DMS153 (cell line): Measurements from ENCODE around the gene STK11.

ENCODE experiments used
- DNase-seq: peaks from one replicate; lab custom pipeline; 2025; lab: John Stamatoyannopoulos, UW

The STK11 gene

DNA sequence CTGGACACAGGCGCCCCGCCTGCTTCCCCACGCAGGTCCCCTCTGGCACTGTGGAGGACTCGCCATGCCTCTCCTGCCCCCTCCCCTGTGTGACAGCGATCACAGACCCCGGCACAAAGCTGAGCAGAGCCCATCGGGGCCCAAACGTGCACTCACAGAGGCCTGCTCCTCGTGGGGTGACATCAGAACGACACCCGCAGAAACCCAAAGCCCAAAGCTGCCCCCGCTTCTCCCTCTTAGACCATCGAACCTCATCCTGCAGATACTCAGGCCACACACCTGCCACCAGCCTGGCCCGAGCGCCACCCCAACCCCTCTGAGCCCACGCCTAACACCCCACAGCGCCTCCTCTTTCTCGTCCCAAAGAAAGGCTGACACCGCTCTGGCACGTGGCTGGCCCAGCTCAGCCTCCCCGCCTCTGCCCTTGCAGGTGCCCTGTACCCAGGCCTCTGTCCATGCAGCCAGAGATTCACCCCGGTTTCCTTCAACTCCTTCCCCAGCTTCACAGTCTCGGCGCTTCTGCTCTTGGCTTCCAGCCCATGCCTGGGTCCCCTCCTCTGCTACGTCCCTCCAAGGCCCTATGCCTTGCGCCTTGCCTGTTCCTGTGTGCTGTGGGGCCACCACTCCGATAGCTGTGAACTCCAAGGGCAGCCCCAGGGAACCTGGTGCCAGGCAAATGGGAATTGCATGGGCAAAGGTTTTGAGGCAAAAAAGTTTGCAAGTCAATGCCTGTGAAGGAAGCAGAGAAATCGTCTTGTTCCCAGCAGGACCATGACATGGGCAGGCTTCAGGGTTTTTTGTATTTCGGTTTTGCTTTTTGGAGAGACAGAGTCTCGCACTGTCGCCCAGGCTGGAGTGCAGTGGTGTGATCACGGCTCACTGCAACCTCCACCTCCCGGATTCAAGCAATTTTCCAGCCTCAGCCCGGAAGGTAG lies 33.1 kb downstream of the STK11 start:
- DNase-seq, result no peak

GRCh38 chr19:1239420-1239795 lies 33.8 kb downstream of the STK11 start:
- DNase-seq, result no peak

GRCh38 chr19:1239796-1240737 lies 34.5 kb downstream of the STK11 start:
- DNase-seq, result peak; percentile 53

- no peak for DNase-seq
Measured at GRCh38 chr19:1240925-1241324, 35.3 kb downstream of the STK11 start.

DNA sequence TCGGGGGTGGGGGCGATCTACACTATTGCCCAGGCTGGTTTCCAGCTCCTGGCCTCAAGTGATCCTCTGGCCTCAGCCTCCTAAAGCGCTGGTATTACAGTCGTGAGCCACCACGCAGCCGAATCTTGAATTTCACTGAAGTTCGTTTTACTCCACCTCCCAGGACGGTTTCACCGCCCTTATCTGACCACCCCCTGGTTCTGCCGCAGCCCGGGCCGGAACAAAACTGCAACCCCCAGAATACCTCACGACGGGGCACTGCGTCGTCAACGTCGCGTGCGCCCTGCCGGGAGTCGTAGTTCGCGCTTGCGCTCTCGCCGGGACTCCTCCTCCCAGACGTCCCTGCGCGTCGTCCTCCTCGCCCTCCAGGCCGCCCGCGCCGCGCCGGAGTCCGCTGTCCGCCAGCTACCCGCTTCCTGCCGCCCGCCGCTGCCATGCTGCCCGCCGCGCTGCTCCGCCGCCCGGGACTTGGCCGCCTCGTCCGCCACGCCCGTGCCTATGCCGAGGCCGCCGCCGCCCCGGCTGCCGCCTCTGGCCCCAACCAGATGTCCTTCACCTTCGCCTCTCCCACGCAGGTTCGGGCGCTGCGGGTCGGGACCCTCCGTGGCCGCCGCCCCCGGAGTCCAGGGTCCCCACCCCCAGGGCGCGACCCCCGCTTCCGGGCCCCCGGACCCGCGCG lies 36.0 kb downstream of the STK11 start, which contains the start of gene ATP5F1D:
Gene ATP5F1D, plus strand, starts transcription at position 335 of the 679 bp plus-strand sequence. Its CDS starts 100 bp downstream, at position 435.
- DNase-seq, result peak; percentile 43

DNA sequence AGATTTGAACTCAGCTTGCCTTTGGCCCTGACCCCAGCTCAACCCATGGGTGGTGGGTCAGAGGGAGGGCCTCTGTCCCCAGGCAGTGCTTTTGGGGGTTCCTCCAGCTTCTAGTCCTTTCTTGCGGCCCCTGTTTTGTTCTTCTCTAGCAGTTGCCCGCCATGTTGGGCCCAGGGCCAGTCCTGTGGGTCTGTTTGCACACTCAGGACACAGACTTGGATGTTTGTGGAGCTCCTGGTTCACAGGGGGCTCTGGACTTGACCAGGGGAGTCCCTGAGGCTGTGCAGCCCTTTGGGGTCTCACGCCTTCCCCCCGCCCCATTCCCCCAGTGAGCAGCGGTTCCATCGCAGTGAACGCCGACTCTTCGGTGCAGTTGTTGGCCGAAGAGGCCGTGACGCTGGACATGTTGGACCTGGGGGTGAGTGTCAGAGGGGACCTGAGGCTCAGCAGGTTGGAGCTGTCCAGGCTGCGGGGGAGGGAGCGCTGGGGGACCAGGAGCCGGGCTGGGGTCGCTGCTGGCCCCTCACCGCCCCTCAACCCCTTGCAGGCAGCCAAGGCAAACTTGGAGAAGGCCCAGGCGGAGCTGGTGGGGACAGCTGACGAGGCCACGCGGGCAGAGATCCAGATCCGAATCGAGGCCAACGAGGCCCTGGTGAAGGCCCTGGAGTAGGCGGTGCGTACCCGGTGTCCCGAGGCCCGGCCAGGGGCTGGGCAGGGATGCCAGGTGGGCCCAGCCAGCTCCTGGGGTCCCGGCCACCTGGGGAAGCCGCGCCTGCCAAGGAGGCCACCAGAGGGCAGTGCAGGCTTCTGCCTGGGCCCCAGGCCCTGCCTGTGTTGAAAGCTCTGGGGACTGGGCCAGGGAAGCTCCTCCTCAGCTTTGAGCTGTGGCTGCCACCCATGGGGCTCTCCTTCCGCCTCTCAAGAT lies 38.5 kb downstream of the STK11 start:
- DNase-seq, result peak; percentile 32

GRCh38 chr19:1244693-1245451 lies 39.3 kb downstream of the STK11 start:
- DNase-seq, result no peak

DNA sequence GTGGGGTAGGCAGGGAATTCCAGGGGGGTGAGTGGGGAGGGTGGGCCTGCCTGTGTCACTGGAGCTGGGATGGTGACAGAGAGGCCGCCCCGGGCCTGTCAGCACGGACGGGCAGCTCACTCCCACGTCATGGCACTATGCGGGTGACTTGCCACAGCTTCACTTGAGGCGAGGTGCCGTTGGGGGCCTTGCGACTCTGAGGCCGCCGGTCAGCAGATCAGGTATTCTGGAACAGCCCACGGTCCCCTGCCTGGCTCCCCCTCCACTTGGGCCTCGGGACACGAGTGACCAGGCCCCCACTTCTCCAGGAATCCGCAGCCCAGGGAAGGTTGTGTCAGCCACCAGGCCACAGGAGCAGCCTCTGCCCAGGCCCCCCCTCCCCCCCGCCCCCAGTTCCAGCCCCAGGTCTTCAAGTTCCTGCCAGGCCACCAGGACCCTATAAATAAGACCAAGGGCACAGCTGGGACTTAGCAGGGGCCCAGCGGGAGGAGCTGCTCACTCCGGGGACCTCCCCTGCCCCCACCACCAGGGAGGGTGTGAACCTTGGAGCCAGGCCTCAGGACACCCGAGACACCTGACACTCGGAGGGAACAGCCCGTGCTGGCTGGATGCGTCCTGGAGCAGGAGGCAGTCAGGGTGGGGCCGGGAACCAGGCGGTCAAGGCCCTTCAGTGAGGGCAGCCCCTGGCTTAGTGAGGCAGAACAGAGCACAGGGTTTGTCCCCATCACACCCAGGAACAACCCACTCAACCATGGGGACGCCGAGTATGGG lies 40.1 kb downstream of the STK11 start:
- DNase-seq, result no peak

DNA sequence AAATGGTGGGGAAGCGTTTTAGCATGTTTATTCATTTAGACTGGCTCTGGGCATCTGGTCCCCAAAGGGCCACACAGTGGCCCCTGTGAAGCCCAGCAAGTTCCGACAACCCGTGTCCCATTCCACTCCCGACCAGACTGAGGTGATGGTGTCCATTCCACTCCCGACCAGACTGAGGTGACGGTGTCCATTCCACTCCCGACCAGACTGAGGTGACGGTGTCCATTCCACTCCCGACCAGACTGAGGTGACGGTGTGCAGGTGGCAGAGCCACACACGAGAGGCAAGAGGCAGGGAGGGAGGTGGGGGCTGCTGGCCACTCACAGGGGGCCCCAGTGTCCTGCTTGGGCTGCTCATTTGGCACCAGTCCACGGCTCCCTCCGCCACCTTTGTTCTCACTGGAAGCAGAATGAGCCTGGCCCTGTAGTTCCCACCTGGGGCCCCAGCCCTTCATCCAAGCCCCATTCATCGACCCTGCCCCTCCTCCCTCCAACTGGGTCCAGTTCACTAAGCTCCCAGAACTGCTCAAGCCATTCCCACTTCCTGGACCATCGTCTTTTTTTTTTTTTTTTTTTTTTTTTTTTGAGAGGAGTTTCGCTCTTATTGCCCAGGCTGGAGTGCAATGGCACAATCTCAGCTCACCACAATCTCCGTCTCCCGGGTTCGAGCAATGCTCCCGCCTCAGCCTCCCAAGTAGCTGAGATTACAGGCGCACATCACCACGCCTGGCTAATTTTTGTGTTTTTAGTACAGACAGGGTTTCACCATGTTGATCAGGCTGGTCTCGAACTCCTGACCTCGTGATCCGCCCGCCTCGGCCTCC lies 40.9 kb downstream of the STK11 start:
- DNase-seq, result peak; percentile 15

DNA sequence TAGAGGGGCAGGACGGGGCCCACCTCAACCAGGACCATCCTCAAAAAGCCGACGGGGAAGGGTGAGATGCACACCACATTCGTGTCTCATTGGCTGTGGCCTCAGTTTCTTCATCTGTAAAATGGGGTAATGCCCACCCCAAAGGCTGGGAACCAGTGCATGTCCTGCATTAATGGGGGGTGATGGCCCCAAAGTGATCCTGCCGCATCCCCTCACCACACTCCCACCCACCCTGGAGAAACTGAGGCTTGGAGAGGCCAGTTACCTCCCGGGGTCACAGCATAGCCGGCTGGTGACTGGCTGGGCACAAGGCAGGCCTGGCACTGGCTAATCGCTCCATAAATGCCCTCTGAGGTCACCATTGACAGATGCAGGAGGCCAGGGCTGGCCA lies 42.2 kb downstream of the STK11 start:
- no peak for DNase-seq

DNA sequence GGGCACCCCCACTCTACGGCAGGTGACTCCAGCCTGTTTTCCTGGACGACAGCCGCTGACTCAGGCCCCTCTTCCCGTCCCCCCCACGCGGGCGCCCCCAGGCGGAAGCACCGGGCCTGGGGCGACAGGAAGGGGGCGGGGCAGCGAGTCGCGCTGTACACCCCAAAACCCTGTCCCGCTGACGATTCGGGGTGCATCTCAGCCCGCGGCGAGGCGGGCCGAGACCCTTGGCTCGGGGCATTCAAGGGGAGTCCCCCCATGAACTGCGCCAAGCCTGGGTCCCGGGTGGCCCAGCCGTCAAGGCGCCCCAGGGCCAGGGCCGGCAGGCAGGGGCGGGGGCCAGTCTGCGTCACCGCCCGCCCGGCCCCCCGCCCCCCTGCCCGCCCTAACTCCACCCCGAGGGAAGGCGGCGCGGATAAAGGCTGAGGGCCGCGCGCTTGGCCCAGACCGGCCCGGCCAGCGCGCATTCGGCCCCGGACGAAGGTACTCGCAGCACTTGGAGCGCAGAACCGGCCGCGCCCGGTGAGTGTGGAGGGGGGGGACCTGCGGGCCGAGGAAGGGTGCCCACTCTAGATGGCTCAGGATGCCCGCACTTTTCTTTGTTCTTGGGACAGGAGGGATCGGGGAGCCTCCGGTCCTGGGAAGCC lies 42.7 kb downstream of the STK11 start, which contains the start of gene MIDN:
Gene MIDN, plus strand, starts transcription at position 445 of the 647 bp plus-strand sequence. CDS start 1,714 bp downstream, outside the sequence.
- peak; percentile 38 for DNase-seq

DNA sequence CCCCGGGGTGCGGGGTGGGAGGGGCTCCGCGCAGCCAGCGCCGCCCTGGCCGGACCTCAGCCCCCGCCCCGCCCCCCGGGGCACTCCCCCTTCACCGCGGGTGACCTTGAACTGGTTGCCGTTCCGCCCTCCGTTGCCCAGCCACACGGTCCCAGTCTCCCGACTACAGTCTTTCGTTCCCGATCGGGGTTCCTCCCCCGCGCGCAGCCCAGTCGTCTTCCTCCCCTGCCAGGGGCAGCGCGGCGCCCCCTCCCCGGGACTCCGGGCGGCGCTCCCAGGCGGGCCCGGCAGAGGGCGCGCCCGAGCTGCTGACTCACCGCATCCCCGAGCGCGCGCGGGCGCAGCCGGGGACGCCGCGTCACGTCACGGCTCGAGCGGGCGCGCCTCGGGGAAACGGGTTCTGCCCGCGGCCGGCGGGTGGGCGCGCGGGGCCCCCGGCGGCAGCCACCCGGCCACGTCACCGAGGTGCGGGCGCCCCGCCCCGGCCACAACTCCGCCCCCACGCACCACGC lies 43.3 kb downstream of the STK11 start:
- no peak for DNase-seq

DNA sequence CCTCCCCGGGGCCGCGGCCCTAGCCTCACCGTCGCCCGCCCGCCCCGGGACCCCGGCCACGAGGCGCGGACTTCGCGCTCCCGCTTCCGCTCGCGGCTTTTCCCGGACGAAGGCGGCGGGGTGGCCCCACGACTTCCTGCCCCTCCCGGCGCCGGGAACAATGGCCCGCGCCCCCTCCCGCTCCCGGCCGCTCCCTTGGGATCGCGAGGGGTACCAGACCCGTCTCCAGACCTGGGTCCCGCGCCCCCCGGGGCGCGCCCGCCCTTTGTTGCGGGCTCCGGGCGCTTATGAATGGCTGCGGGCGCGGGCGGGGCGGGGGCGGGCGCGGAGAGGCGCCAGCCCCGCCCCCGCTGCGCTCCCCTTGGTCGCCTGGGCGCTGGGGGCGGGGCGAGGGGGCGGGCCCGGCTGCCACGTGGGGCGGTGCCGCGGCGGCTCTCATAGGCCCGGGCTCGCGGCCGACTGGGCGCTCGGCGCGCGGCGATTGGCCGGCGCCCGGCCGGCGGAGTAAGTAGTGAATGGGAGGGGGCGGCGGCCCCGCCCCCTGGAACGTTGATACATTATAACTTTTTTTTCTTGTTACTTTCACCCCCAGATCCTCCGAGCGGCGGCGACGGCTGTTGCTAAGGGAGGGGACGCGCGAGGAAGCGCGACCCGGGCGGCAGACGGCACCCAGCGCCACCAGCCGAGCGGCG lies 43.9 kb downstream of the STK11 start:
- DNase-seq, result peak; percentile 64

GRCh38 chr19:1249990-1250436 lies 44.4 kb downstream of the STK11 start:
- DNase-seq, result no peak

- DNase-seq, result no peak
Measured at GRCh38 chr19:1250437-1251260, 45.1 kb downstream of the STK11 start.
